Left ventricle myocardium superior (tissue), 1 donor: ENCODE results near the gene ZFP69. TPM values are rescaled to one million over a fixed set of nuclear protein-coding genes. Genes with fewer than 3 reads are reported as not detected.
"Not testable (repeated sequence)": the region's sequence is repeated elsewhere in the genome, so short reads cannot be mapped to it uniquely, and the experiment has no call there.

ENCODE experiments used
- ATAC-seq: fragments of 200-7000 bp; cut with Tn5 transposase; one replicate; pipeline ENCODE4 v1.9.1; 2020; ENCODE audit warnings: mild to moderate bottlenecking, moderate library complexity
- DNase-seq: peaks from one replicate; pipeline ENCODE4 v3.0.0-alpha.2; 2020
- intact Hi-C: fragments of 100-400 bp; cut with micrococcal nuclease; formaldehyde crosslinking; loops from one replicate; pipeline ENCODE4 v1.11.0; 2022
- total RNA-seq: library from RNA; stranded (reverse); fragmentation: NEBNext Ultra II Directional; extraction: Animal tissue kit (Norgen Biotek cat#: 25700); gene quantifications from one replicate; pipeline ENCODE4 v1.2.1, GENCODE V29; 2021
- donor health status: DM: no; HTN: yes; CAD: no; lungs with severe emphysema.

Gene ZFP69
- total RNA-seq, 1 donor from 2014 or later: 1.9 TPM

- intact Hi-C loops, DNase-seq, ATAC-seq: not testable (repeated sequence)
These were observed 25.6 kb downstream of the ZFP69 start for GRCh38 chr1:40502651-40503050.

- no peak for ATAC-seq
- intact Hi-C loops: no loop called here
- no peak for DNase-seq
These were observed 30.9 kb downstream of the ZFP69 start for GRCh38 chr1:40507973-40508372.

GRCh38 chr1:40508375-40509341 lies 31.6 kb downstream of the ZFP69 start, which contains the start of gene EXO5:
EXO5 (plus strand) TSS chr1:40508767; CDS start chr1:40514545, 5,778 bp downstream.
- peak; percentile 91 for DNase-seq
- intact Hi-C loops: no loop called here
- peak; percentile 100 for ATAC-seq

GRCh38 chr1:40519517-40519916 lies 42.4 kb downstream of the ZFP69 start:
- ATAC-seq (no peak), DNase-seq (no peak)
- intact Hi-C loops: no loop called here

- intact Hi-C loops: no loop called here
- peak; percentile 5 for ATAC-seq
These were observed 53.8 kb downstream of the ZFP69 start for GRCh38 chr1:40530735-40531380.

GRCh38 chr1:40531381-40532061 lies 54.4 kb downstream of the ZFP69 start, which contains the start of gene ZNF684:
ZNF684 (plus strand) TSS chr1:40531637; CDS start chr1:40533167, 1,530 bp downstream.
- intact Hi-C loops: no loop called here
- ATAC-seq (peak; percentile 100), DNase-seq (peak; percentile 85)

More at GRCh38 chr1:40530735-40531380, 53.8 kb downstream of the ZFP69 start:
- DNase-seq: no peak

GRCh38 chr1:40532062-40532389 lies 54.9 kb downstream of the ZFP69 start:
- intact Hi-C loops: no loop called here
- DNase-seq (no peak), ATAC-seq (no peak)

GRCh38 chr1:40532844-40533424 lies 55.8 kb downstream of the ZFP69 start:
- peak; percentile 31 for ATAC-seq
- no peak for DNase-seq
- intact Hi-C loops: no loop called here

GRCh38 chr1:40534589-40534988 lies 57.5 kb downstream of the ZFP69 start:
- no peak for ATAC-seq
- intact Hi-C loops: no loop called here
- no peak for DNase-seq

GRCh38 chr1:40535732-40536131 lies 58.6 kb downstream of the ZFP69 start:
- ATAC-seq: no peak
- intact Hi-C loops: no loop called here
- DNase-seq: no peak

GRCh38 chr1:40539338-40539737 lies 62.2 kb downstream of the ZFP69 start:
- intact Hi-C loops: no loop called here
- no peak for DNase-seq

More at GRCh38 chr1:40539338-40539737, 62.2 kb downstream of the ZFP69 start:
- no peak for ATAC-seq

Other genes starting within 250 kb of the ZFP69 start
- gene TMCO2, start 229.4 kb upstream of the ZFP69 start, total RNA-seq: not detected
- gene ZMPSTE24, start 219.1 kb upstream of the ZFP69 start, total RNA-seq: 33.5 TPM
- 0.45 TPM for gene COL9A2, start 160.0 kb upstream of the ZFP69 start, total RNA-seq
- gene SMAP2, start 103.6 kb upstream of the ZFP69 start, total RNA-seq: 15.1 TPM
- gene ZFP69B, start 26.8 kb upstream of the ZFP69 start, total RNA-seq: 0.87 TPM
- gene EXO5, start 31.5 kb downstream of the ZFP69 start, total RNA-seq: 4.5 TPM
- 8.6 TPM for gene ZNF684, start 54.3 kb downstream of the ZFP69 start, total RNA-seq
- 0.92 TPM for gene RIMS3, start 188.4 kb downstream of the ZFP69 start, total RNA-seq
- 78.6 TPM for gene NFYC, start 214.4 kb downstream of the ZFP69 start, total RNA-seq